Upper lobe of left lung (tissue), 6 donors: ENCODE data around the gene TTC23. TPM values are rescaled to one million over a fixed set of nuclear protein-coding genes. Genes with fewer than 3 reads are reported as not detected.

Experiments
- ATAC-seq, 2 donors: fragments of 200-7000 bp; cut with Tn5 transposase; one replicate each; pipeline ENCODE4 v1.9.1; 2022; ENCODE audit warnings: mild to moderate bottlenecking in 2 of 2, moderate library complexity in 2 of 2; ENCODE audit not compliant: low FRiP score in 2 of 2
- DNase-seq, 2 donors: peaks; one replicate each; pipeline ENCODE4 v3.0.0-alpha.2; 2019 to 2020
- H3K27ac ChIP-seq, 4 donors: fragments of 200-600 bp; sonication (generic); one replicate each; pipeline ENCODE4 v1.5.1; 2016 to 2019
- H3K27me3 ChIP-seq, 4 donors: fragments of 200-600 bp; sonication (generic); one replicate each; pipeline ENCODE4 v1.5.1; 2017 to 2019
- H3K36me3 ChIP-seq, 4 donors: fragments of 200-600 bp; sonication (generic); one replicate each; pipeline ENCODE4 v1.5.1; 2016 to 2019
- H3K4me1 ChIP-seq, 4 donors: fragments of 200-600 bp; sonication (generic); one replicate each; pipeline ENCODE4 v1.5.1; 2018 to 2019
- H3K4me3 ChIP-seq, 4 donors: fragments of 200-600 bp; sonication (generic); one replicate each; pipeline ENCODE4 v1.5.1; 2017 to 2019; ENCODE audit warnings: mild to moderate bottlenecking in 2 of 4, moderate library complexity in 1 of 4
- H3K9me3 ChIP-seq, 4 donors: fragments of 200-600 bp; sonication (generic); one replicate each; pipeline ENCODE4 v1.5.1; 2018 to 2019
- EP300 ChIP-seq, 4 donors: sonication (generic); formaldehyde crosslinking; IDR thresholded peaks; one replicate each; pipeline ENCODE4 v1.5.1; 2017; ENCODE audit warnings: antibody characterized with exemption in 4 of 4, control low read depth in 2 of 4
- POLR2A ChIP-seq, 4 donors: fragments of 450-650 bp; IDR thresholded peaks; one replicate each; pipeline ENCODE4 v1.5.1; 2016 to 2017; ENCODE audit warnings: antibody characterized with exemption in 4 of 4, mild to moderate bottlenecking in 2 of 4
- POLR2AphosphoS5 ChIP-seq, 2 donors: sonication (generic); formaldehyde crosslinking; IDR thresholded peaks; one replicate each; pipeline ENCODE4 v1.5.1; 2017; ENCODE audit warnings: antibody characterized with exemption in 2 of 2
- WGBS, 2 donors: methylation state at CpG; one replicate each; pipeline ENCODE4 v1.1.5; 2017 to 2018; 5-methylcytosine and 5-hydroxymethylcytosine counted together
- total RNA-seq, 6 donors: library from RNA; depleted of rRNA in 4 of 6; stranded (reverse); fragments of >200 nt in 4 of 6; gene quantifications; one replicate each; pipeline versions ENCODE4 v1.1.0 to v1.2.1, GENCODE V29; 2016 to 2021
- TF ChIP-seq, protein P1 (sequence below), 6 experiments: fragments of 450-650 bp in 4 of 6; fragments of 200-600 bp in 2 of 6; sonication (generic) in 2 of 6; IDR thresholded peaks; one replicate each; pipeline ENCODE4 v1.5.1; 2016 to 2019; ENCODE audit warnings: antibody characterized with exemption in 6 of 6
- donor health status: DM: no; HTN: no; CAD: no; lungs with moderate emphysema.
- donor health status: DM: no; HTN: yes; CAD: no; lungs with severe emphysema.

The TTC23 gene
- total RNA-seq, 6 donors from 2014 or later, result 6.2 to 28.0 (median 15.3) TPM

DNA sequence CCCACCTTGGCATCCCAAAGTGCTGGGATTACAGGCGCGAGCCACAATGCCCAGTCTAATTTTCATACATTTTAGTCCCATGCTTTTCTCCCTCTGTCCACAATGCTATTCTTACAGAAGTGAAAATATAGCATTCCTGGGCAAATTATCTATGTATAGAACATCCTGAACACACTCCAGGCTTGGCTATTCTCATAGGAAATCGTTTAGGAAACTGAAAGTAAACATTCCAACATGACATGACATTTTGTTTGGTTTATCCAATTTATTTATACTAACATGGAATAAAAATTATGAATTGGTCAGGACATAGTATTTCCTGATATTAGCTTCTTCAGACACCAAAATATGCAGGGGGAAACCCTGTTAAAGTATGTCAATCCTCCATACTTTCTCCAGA is 91.9 kb downstream of the TTC23 start:
- no peak overlapping the region for H3K27ac ChIP-seq

DNA sequence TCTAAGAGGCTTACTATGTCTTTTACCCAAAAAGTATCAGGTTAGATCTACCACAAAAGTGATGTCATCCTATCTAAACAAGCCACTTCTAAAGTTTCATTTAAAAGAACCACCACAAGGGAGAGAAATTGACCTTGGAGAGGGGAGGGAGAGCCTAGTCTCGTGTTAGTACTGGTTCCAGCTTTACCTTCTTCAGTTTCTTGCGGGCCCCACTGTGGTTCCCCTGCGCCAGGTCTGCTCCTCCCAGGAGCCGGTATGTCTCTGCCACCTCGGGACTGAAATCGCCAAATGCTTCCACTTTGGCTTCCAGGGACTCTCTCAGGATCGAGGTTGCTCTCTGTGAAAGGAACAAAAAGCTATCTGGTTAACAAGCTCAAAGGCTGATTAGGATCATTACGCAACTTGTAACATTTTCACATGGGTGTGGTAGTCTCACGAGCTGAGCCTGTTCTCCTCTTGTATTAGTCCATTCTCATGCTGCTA is 93.4 kb downstream of the TTC23 start:
- H3K4me1 ChIP-seq, result peaks cover 0 to 6% (median 0%) of the 10 kb centered on the region in 4 donors
- DNase-seq, result no peak
- H3K27me3 ChIP-seq, result no peaks in the 10 kb centered on the region
- no peak overlapping the region for H3K27ac ChIP-seq
- TF ChIP-seq POLR2AphosphoS5 (IDR thresholded peaks at IDR 0.05) (no peak), POLR2A (IDR thresholded peaks at IDR 0.05) (no peak)
- TF ChIP-seq, protein P1, sequence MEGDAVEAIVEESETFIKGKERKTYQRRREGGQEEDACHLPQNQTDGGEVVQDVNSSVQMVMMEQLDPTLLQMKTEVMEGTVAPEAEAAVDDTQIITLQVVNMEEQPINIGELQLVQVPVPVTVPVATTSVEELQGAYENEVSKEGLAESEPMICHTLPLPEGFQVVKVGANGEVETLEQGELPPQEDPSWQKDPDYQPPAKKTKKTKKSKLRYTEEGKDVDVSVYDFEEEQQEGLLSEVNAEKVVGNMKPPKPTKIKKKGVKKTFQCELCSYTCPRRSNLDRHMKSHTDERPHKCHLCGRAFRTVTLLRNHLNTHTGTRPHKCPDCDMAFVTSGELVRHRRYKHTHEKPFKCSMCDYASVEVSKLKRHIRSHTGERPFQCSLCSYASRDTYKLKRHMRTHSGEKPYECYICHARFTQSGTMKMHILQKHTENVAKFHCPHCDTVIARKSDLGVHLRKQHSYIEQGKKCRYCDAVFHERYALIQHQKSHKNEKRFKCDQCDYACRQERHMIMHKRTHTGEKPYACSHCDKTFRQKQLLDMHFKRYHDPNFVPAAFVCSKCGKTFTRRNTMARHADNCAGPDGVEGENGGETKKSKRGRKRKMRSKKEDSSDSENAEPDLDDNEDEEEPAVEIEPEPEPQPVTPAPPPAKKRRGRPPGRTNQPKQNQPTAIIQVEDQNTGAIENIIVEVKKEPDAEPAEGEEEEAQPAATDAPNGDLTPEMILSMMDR (IDR thresholded peaks at IDR 0.05), result no peak
- 77 to 89% methylated on average over 9 of the region's 9 CpGs for WGBS, 2 donors
- no peak overlapping the region for H3K4me3 ChIP-seq
- H3K9me3 ChIP-seq, result no peaks in the 10 kb centered on the region
- no peak for ATAC-seq
- peaks cover 0 to 10% (median 2%) of the 10 kb centered on the region in 4 donors for H3K36me3 ChIP-seq

More for the DNA sequence above, 91.9 kb downstream of the TTC23 start:
- Histone ChIP-seq H3K36me3 (peaks cover 0 to 10% (median 5%) of the 10 kb centered on the region in 4 donors), H3K9me3 (no peaks in the 10 kb centered on the region), H3K4me3 (no peak overlapping the region), H3K4me1 (peaks cover 0 to 6% (median 0%) of the 10 kb centered on the region in 4 donors), H3K27me3 (no peaks in the 10 kb centered on the region)
- WGBS, 2 donors, result 51 to 64% methylated on average over 3 of the region's 3 CpGs
- TF ChIP-seq EP300 (IDR thresholded peaks at IDR 0.05) (no peak), POLR2AphosphoS5 (IDR thresholded peaks at IDR 0.05) (no peak), POLR2A (IDR thresholded peaks at IDR 0.05) (no peak)
- TF ChIP-seq, protein P1 (IDR thresholded peaks at IDR 0.05), result no peak
- ATAC-seq, result no peak
- DNase-seq, result no peak

DNA sequence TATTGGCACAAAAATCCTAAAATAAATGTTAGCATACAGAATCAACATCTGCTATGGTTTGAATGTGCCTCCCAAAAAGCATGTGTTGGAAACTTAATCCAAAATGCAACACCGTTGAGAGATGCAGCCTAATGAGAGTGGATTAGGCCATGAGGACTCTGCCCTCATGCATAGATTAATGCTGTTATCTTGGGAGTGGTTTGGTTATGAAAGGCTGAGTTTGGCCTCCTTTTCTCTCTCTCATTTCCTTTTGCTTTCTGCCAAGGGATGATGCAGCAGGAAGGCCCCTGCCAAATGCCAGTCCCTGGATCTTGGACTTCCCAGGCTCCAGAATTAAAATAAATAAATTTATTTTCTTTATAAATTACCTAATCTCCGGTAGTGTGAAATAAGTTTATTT is 95.1 kb downstream of the TTC23 start:
- Histone ChIP-seq H3K4me3 (no peak overlapping the region), H3K27ac (no peak overlapping the region), H3K36me3 (peaks cover 0 to 12% (median 5%) of the 10 kb centered on the region in 4 donors), H3K4me1 (peaks cover 0 to 6% (median 0%) of the 10 kb centered on the region in 4 donors), H3K27me3 (no peaks in the 10 kb centered on the region), H3K9me3 (no peaks in the 10 kb centered on the region)
- ATAC-seq (no peak), DNase-seq (no peak)
- WGBS, 2 donors, result 73 to 77% methylated on average over 2 of the region's 2 CpGs
- TF ChIP-seq, protein P1 (IDR thresholded peaks at IDR 0.05), result no peak
- TF ChIP-seq POLR2A (IDR thresholded peaks at IDR 0.05), result no peak
- no peak for TF ChIP-seq EP300 (IDR thresholded peaks at IDR 0.05)
- TF ChIP-seq POLR2AphosphoS5 (IDR thresholded peaks at IDR 0.05), result no peak

DNA sequence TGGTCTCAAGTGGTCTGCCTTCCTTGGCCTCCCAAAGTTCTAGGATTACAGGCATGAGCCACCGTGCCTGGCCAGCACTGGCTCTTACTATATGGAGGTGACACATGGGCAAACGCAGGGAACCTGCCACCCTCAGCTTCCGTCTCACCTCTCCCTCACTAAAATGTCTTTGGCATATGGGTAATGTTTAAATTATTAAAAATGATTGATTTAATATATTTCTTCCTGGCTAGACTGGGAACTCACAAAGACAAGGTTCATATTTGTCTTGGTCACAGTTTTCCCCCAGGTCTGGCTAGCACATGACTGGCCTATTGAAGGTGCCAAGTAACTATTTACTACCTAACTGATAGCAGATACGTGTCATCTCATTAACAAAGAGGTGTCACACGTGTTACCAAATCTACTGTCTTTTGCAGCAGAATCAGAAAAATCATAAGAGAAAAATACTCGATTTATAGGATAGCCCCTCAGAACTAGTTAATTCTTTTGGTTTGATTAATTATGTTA is 96.3 kb downstream of the TTC23 start:
- no peak for DNase-seq
- no peak overlapping the region for H3K4me3 ChIP-seq
- H3K36me3 ChIP-seq, result peaks cover 0 to 12% (median 3%) of the 10 kb centered on the region in 4 donors
- no peak for ATAC-seq
- no peaks in the 10 kb centered on the region for H3K27me3 ChIP-seq
- no peaks in the 10 kb centered on the region for H3K9me3 ChIP-seq
- 84 to 87% methylated on average over 6 of the region's 6 CpGs for WGBS, 2 donors
- H3K27ac ChIP-seq, result no peak overlapping the region
- TF ChIP-seq, protein P1 (IDR thresholded peaks at IDR 0.05), result no peak
- no peak for TF ChIP-seq POLR2A (IDR thresholded peaks at IDR 0.05)
- no peak for TF ChIP-seq POLR2AphosphoS5 (IDR thresholded peaks at IDR 0.05)
- no peak for TF ChIP-seq EP300 (IDR thresholded peaks at IDR 0.05)
- peaks cover 0 to 1% (median 0%) of the 10 kb centered on the region in 4 donors for H3K4me1 ChIP-seq

DNA sequence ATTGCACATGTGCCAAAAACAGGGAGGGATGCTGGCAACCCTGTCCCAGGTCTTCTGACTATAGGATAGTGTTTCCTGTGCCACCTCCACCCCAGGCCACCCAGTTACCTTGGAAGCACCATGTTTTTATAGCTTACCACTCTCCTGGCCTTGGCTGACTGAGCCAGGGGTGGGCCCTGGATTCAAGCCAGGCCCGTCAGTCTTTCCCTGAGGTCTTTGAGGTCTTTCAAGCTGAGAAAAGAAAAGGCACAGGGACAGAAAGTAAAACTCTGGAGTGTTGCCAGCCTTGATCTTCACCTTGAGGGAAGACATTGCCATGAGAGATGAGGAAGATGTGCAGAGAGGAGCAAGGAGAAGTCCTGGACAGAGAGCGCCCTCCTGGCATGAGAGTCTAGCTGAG is 98.2 kb downstream of the TTC23 start:
- no peak for TF ChIP-seq POLR2A (IDR thresholded peaks at IDR 0.05)
- no peak for TF ChIP-seq POLR2AphosphoS5 (IDR thresholded peaks at IDR 0.05)
- TF ChIP-seq EP300 (IDR thresholded peaks at IDR 0.05), result no peak
- TF ChIP-seq, protein P1 (IDR thresholded peaks at IDR 0.05), result no peak
- DNase-seq (no peak), ATAC-seq (no peak)
- no peaks in the 10 kb centered on the region for H3K4me1 ChIP-seq
- H3K9me3 ChIP-seq, result no peaks in the 10 kb centered on the region
- 72 to 76% methylated on average over 2 of the region's 2 CpGs for WGBS, 2 donors
- H3K27me3 ChIP-seq, result no peaks in the 10 kb centered on the region
- no peak overlapping the region for H3K4me3 ChIP-seq
- H3K27ac ChIP-seq, result no peak overlapping the region
- peaks cover 0 to 12% (median 3%) of the 10 kb centered on the region in 4 donors for H3K36me3 ChIP-seq
